ENCODE measurements around the gene LRBA. TPM values are rescaled to one million over a fixed set of nuclear protein-coding genes. Genes with fewer than 3 reads are reported as not detected.

Gene LRBA
- polyA plus RNA-seq, 1 experiment: 23.4 TPM

DNA sequence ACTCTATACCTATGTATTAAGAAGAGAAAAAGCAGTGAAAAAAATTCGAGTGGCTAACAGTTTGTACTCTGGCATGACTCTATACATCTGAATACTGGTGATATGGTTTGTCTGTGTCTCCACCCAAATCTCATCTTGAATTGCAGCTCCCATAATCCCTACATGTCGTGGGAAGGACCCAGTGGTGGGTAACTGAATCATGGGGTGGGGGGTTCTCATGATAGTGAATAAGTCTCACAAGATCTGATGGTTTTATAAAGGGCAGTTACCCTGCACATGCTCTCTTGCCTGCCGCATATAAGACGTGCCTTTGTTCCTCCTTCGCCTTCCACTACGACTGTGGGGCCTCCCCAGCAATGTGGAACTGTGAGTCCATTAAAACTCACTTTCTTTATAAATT is 70.4 kb downstream of the LRBA start:
- no peak overlapping the region for H3K4me3 ChIP-seq (ENCODE audit: low read depth, low read length)
- no peak for DNase-seq (ENCODE audit: low read depth, low spot score)
- ChIA-PET POLR2A (no interaction called here), CTCF (interaction anchor here (1.3 kb wide), 1 partner anchor 646 kb away, joined by 3 read pairs; no protein-coding TSS in a partner anchor)
- no peaks in the 10 kb centered on the region for H3K27me3 ChIP-seq (ENCODE audit: control insufficient read depth, insufficient read depth, low read length)
- TF ChIP-seq, protein P1, sequence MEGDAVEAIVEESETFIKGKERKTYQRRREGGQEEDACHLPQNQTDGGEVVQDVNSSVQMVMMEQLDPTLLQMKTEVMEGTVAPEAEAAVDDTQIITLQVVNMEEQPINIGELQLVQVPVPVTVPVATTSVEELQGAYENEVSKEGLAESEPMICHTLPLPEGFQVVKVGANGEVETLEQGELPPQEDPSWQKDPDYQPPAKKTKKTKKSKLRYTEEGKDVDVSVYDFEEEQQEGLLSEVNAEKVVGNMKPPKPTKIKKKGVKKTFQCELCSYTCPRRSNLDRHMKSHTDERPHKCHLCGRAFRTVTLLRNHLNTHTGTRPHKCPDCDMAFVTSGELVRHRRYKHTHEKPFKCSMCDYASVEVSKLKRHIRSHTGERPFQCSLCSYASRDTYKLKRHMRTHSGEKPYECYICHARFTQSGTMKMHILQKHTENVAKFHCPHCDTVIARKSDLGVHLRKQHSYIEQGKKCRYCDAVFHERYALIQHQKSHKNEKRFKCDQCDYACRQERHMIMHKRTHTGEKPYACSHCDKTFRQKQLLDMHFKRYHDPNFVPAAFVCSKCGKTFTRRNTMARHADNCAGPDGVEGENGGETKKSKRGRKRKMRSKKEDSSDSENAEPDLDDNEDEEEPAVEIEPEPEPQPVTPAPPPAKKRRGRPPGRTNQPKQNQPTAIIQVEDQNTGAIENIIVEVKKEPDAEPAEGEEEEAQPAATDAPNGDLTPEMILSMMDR (IDR thresholded peaks at IDR 0.05; ENCODE audit: low read depth, low read length): no peak
- H3K27ac ChIP-seq (ENCODE audit: low read depth, low read length): no peak overlapping the region
- H3K9me3 ChIP-seq (ENCODE audit: control insufficient read depth, insufficient read depth, low read length): no peaks in the 10 kb centered on the region

DNA sequence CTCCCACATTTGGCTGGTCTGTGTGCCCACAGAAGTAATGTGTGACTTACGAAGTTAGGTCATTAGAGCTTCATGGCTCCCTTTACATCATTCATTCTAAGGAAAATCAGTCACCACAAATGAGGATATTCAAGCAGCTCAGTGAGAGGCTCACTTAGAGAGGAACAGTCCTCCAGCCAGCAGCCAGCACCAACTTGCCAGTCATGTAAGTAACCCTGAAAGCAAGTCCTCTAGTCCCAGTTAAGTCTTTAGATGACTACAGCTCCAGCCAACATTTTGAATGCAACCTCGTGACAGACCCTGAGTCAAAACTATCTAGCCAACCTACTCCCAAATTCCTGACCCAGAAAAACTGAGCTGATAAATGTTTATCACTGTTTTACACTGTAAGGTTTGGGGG is 71.3 kb downstream of the LRBA start:
- Histone ChIP-seq H3K27me3 (ENCODE audit: control insufficient read depth, insufficient read depth, low read length) (no peaks in the 10 kb centered on the region), H3K9me3 (ENCODE audit: control insufficient read depth, insufficient read depth, low read length) (no peaks in the 10 kb centered on the region), H3K4me3 (ENCODE audit: low read depth, low read length) (no peak overlapping the region), H3K27ac (ENCODE audit: low read depth, low read length) (no peak overlapping the region)
- TF ChIP-seq, protein P1 (IDR thresholded peaks at IDR 0.05; ENCODE audit: low read depth, low read length): no peak
- no peak for DNase-seq (ENCODE audit: low read depth, low spot score)
- CTCF ChIA-PET: interaction anchor here (0.6 to 1.3 kb wide), 2 partner anchors 645 to 698 kb away, joined by 3 to 6 read pairs; no protein-coding TSS in a partner anchor
- POLR2A ChIA-PET: no interaction called here

DNA sequence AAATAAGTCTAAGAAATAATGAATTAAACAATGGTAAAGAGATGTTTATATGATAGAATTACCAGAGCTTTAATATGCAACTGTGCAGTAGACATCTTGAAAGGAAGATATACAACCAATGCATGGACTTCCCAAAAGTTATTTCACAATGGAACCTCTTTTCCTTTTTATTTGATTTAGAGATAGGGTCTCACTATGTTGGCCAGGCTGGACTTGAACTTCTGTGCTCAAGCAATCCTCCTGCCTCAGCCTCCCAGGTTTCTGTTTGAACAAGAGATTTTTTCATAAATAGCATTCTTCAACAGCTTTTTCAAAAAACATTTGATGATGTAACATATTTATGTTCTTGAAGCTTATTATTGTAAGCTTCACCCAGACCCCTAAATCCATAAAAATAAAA is 72.0 kb downstream of the LRBA start:
- ChIA-PET CTCF (interaction anchor here (0.9 kb wide), 1 partner anchor 76 kb away, joined by 4 read pairs; no protein-coding TSS in a partner anchor), POLR2A (interaction anchor here (0.7 kb wide), 1 partner anchor 13 kb away, joined by 3 read pairs; no protein-coding TSS in a partner anchor)
- no peaks in the 10 kb centered on the region for H3K27me3 ChIP-seq (ENCODE audit: control insufficient read depth, insufficient read depth, low read length)
- no peaks in the 10 kb centered on the region for H3K9me3 ChIP-seq (ENCODE audit: control insufficient read depth, insufficient read depth, low read length)
- TF ChIP-seq, protein P1 (IDR thresholded peaks at IDR 0.05; ENCODE audit: low read depth, low read length): no peak
- no peak overlapping the region for H3K27ac ChIP-seq (ENCODE audit: low read depth, low read length)
- no peak for DNase-seq (ENCODE audit: low read depth, low spot score)
- H3K4me3 ChIP-seq (ENCODE audit: low read depth, low read length): no peak overlapping the region

DNA sequence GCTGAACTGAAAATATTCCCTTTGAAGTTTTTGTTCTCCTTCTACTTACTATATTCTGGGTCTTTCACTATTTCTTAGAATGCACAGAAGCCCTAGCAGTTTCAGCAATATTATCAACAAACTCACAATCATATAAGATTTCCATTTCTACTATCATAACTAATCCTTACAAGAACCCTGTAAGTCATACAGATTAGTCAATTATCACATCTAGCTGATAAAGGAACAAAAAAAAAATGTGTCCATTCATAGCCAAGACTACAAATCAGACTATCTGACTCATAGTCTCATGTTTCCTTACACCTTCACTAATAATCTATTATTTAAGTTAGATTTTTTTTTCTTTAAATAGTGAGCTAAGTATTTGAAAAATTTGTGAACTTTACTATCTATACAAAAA is 72.5 kb downstream of the LRBA start:
- Histone ChIP-seq H3K9me3 (ENCODE audit: control insufficient read depth, insufficient read depth, low read length) (no peaks in the 10 kb centered on the region), H3K27me3 (ENCODE audit: control insufficient read depth, insufficient read depth, low read length) (no peaks in the 10 kb centered on the region), H3K4me3 (ENCODE audit: low read depth, low read length) (no peak overlapping the region), H3K27ac (ENCODE audit: low read depth, low read length) (no peak overlapping the region)
- no peak for DNase-seq (ENCODE audit: low read depth, low spot score)
- ChIA-PET POLR2A (interaction anchor here (0.6 to 0.7 kb wide), 2 partner anchors 12 to 14 kb away, joined by 3 to 4 read pairs; no protein-coding TSS in a partner anchor), CTCF (interaction anchor here (0.9 kb wide), 1 partner anchor 75 kb away, joined by 4 read pairs; no protein-coding TSS in a partner anchor)
- TF ChIP-seq, protein P1 (IDR thresholded peaks at IDR 0.05; ENCODE audit: low read depth, low read length): no peak

DNA sequence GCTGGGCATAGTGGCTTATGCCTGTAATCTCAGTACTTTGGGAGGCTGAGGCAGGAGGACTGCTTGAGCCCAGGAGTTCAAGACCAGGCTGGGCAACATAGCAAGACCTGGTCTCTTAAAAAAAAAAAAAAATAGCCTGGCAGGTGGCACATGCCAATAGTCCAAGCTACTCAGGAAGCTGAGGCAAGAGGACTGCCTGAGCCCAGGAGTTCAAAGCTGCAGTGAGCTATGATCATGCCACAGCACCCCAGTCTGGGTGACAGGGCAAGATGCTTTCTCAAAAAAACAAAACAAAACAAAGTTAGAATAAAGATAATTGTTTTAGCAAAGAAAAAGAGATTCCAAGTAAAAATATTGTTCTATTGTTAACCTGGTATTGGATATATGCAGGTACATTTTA is 75.0 kb downstream of the LRBA start:
- TF ChIP-seq, protein P1 (IDR thresholded peaks at IDR 0.05; ENCODE audit: low read depth, low read length): no peak
- no peak for DNase-seq (ENCODE audit: low read depth, low spot score)
- Histone ChIP-seq H3K9me3 (ENCODE audit: control insufficient read depth, insufficient read depth, low read length) (no peaks in the 10 kb centered on the region), H3K4me3 (ENCODE audit: low read depth, low read length) (no peak overlapping the region), H3K27ac (ENCODE audit: low read depth, low read length) (no peak overlapping the region), H3K27me3 (ENCODE audit: control insufficient read depth, insufficient read depth, low read length) (no peaks in the 10 kb centered on the region)
- ChIA-PET POLR2A (no interaction called here), CTCF (no interaction called here)

Data from AG04450 (cell line).